HepG2 (cell line): Measurements from ENCODE around the gene STAP2. TPM values are rescaled to one million over a fixed set of nuclear protein-coding genes. Genes with fewer than 3 reads are reported as not detected.

Source experiments
- ATF1 ChIP-seq: IDR thresholded peaks from 2 replicates; pipeline ENCODE4 v1.6.1; 2016; ENCODE audit warnings: mild to moderate bottlenecking, control low read depth
- ERF ChIP-seq: IDR thresholded peaks from 2 replicates; pipeline ENCODE4 v1.6.1; 2018; ENCODE audit warnings: missing biosample characterization, missing genetic modification reagents
- KLF16 ChIP-seq, 2 experiments: sonication (generic) in 1 of 2; formaldehyde crosslinking in 1 of 2; IDR thresholded peaks; 2 replicates each; pipeline versions ENCODE4 v1.6.1 to v1.8.0; 2016 to 2023; ENCODE audit warnings: missing genetic modification reagents in 2 of 2, missing compliant biosample characterization in 1 of 2
- NFAT5 ChIP-seq: sonication (generic); formaldehyde crosslinking; IDR thresholded peaks from 2 replicates; pipeline ENCODE4 v1.4.0; 2020; ENCODE audit warnings: missing genetic modification reagents
- ZNF317 ChIP-seq: sonication (generic); formaldehyde crosslinking; IDR thresholded peaks from 2 replicates; pipeline ENCODE4 v1.5.0; 2020; ENCODE audit warnings: mild to moderate bottlenecking, missing genetic modification reagents
- ZNF337 ChIP-seq: sonication (generic); formaldehyde crosslinking; IDR thresholded peaks from 2 replicates; pipeline ENCODE4 v1.5.1; 2020; ENCODE audit warnings: missing genetic modification reagents, low read depth, mild to moderate bottlenecking, borderline replicate concordance
- ZNF598 ChIP-seq: sonication (generic); formaldehyde crosslinking; IDR thresholded peaks from 2 replicates; pipeline ENCODE4 v1.5.1; 2020; ENCODE audit warnings: mild to moderate bottlenecking, missing genetic modification reagents, borderline replicate concordance
- polyA plus RNA-seq, 8 experiments: library from polyadenylated mRNA; depleted of rRNA in 3 of 8; stranded (reverse) in 7 of 8; unstranded in 1 of 8; fragments of >200 nt; fragmentation: Illumina TruSeq in 4 of 8; extraction: Trizol in 4 of 8; gene quantifications; 2 replicates each; pipeline versions ENCODE4 v1.2.1 to v1.2.3, GENCODE V29; 2011 to 2016; ENCODE audit warnings: low read depth in 4 of 8, missing spikeins in 1 of 8, mixed read lengths in 1 of 8; ENCODE audit not compliant: insufficient read depth in 1 of 8
- total RNA-seq, 5 experiments: library from RNA; depleted of rRNA; stranded (reverse); fragments of >200 nt; fragmentation: Illumina TruSeq; extraction: Trizol; gene quantifications; 2 replicates each; pipeline ENCODE4 v1.2.3, GENCODE V29; 2016; ENCODE audit warnings: low read depth in 1 of 5

Gene STAP2
- total and polyA plus RNA-seq, 2 of the 13 experiments (the other 11 are each of a cell fraction or from before 2014, with no cell fraction given) = 39.0 to 43.7 TPM

- TF ChIP-seq NFAT5 (CRISPR knock-in tag) = no peak
- TF ChIP-seq ERF (CRISPR knock-in tag) = peak; percentile 45; the same call in 1 of the 2 replicates
- TF ChIP-seq ZNF598 (CRISPR knock-in tag) = no peak
- no peak for TF ChIP-seq KLF16 (CRISPR knock-in tag; IDR thresholded peaks at IDR 0.05)
- no peak for TF ChIP-seq ZNF317 (CRISPR knock-in tag)
- TF ChIP-seq ZNF337 (CRISPR knock-in tag) = no peak
- no peak for TF ChIP-seq ATF1
Observed at GRCh38 chr19:4343370-4344307, 5.0 kb upstream of the STAP2 start, which contains the start of gene MPND (continued).
